SU-DHL-6 (cell line): ENCODE data around the gene NOTUM.

Source experiments
- EZH2phosphoT487 ChIP-seq: fragments of 200-600 bp; sonication (generic), shearing (Covaris generic); conservative IDR thresholded peaks from 2 replicates; pipeline ENCODE4 v1.6.1; 2018; ENCODE audit warnings: mild to moderate bottlenecking, antibody characterized with exemption, low read length, moderate library complexity, mixed read lengths
- TF ChIP-seq, protein P1 (sequence below): fragments of 200-600 bp; sonication (generic); IDR thresholded peaks from one replicate; pipeline ENCODE4 v1.5.1; 2017; ENCODE audit warnings: antibody characterized with exemption, mild to moderate bottlenecking, low read length, moderate library complexity; ENCODE audit not compliant: insufficient read depth, poor library complexity, severe bottlenecking

DNA sequence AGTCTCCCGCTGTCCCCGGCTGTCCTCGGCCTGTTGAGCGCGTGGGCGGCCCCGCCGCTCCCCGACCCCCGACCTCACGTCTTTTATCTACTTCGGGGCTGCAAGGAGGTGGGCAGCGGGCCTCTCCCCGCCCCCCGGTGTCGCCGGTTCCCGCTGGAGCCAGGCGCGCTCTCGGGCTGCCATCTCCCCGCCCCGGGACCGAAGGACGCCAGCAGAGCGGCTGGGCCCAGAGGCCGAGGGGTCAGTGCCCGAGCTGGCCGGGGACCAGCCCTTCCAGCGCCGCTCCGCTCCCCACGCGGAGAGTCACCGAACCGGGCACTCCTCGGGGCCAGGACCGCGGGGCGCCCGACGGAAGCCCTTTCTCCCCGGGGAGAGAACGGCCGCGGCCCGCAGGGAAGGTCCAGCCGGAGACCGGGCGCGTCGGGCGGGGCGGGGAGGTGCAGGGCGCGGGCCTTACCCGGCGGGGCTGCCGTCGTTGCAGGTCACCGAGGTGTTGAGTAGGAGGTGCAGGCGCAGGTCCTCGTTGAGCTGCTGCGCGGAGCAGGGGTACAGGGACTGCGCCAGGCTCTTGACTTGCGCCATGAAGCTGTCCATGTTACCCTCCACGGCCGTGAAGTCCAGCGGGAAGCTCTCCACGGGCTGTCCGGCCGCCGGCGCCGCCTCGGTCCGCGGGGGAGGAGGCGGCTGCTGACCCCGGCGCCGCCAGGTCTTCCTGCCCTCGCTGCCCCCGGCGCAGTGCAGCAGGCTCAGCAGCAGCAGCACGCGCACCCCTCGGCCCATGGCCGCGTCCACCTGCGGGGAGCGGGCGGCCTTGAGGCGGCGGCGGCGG lies 643 bp downstream of the NOTUM start:
- TF ChIP-seq, protein P1, sequence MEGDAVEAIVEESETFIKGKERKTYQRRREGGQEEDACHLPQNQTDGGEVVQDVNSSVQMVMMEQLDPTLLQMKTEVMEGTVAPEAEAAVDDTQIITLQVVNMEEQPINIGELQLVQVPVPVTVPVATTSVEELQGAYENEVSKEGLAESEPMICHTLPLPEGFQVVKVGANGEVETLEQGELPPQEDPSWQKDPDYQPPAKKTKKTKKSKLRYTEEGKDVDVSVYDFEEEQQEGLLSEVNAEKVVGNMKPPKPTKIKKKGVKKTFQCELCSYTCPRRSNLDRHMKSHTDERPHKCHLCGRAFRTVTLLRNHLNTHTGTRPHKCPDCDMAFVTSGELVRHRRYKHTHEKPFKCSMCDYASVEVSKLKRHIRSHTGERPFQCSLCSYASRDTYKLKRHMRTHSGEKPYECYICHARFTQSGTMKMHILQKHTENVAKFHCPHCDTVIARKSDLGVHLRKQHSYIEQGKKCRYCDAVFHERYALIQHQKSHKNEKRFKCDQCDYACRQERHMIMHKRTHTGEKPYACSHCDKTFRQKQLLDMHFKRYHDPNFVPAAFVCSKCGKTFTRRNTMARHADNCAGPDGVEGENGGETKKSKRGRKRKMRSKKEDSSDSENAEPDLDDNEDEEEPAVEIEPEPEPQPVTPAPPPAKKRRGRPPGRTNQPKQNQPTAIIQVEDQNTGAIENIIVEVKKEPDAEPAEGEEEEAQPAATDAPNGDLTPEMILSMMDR: no peak
- no peak for TF ChIP-seq EZH2phosphoT487
